D721Med (cell line): ENCODE measurements around the gene ZMIZ1.

Experiments
- DNase-seq: peaks from one replicate; pipeline ENCODE4 v3.0.0; 2011; ENCODE audit warnings: low spot score; ENCODE audit not compliant: insufficient read length
- FAIRE-seq: peaks from 2 replicates; lab custom pipeline; 2011; peaks lifted over from hg19 to GRCh38; lab: Jason Lieb, UNC
- CTCF ChIP-seq: IDR thresholded peaks from 2 replicates; pipeline ENCODE4 v1.5.1; 2012; ENCODE audit warnings: mild to moderate bottlenecking, control low read depth; ENCODE audit not compliant: insufficient read depth; ENCODE audit errors: missing control alignments

Gene ZMIZ1

GRCh38 chr10:79181227-79181626 lies 112.5 kb downstream of the ZMIZ1 start:
- FAIRE-seq (no peak), DNase-seq (no peak)
- TF ChIP-seq CTCF, result no peak

- FAIRE-seq (no peak), DNase-seq (no peak)
- TF ChIP-seq CTCF, result no peak
Observed at GRCh38 chr10:79181698-79182521, 113.1 kb downstream of the ZMIZ1 start.

GRCh38 chr10:79182781-79183467 lies 114.2 kb downstream of the ZMIZ1 start:
- FAIRE-seq (no peak), DNase-seq (no peak)
- TF ChIP-seq CTCF, result no peak

- FAIRE-seq (no peak), DNase-seq (no peak)
Observed at GRCh38 chr10:79183468-79183865, 114.7 kb downstream of the ZMIZ1 start.

GRCh38 chr10:79184145-79184625 lies 115.4 kb downstream of the ZMIZ1 start:
- FAIRE-seq (no peak), DNase-seq (no peak)
- TF ChIP-seq CTCF, result no peak

More at GRCh38 chr10:79183468-79183865, 114.7 kb downstream of the ZMIZ1 start:
- no peak for TF ChIP-seq CTCF

- DNase-seq, result no peak
- no peak for FAIRE-seq
- no peak for TF ChIP-seq CTCF
Observed at GRCh38 chr10:79184657-79185056, 115.9 kb downstream of the ZMIZ1 start.
